NB4 (cell line): ENCODE data around the gene RDH5.

ENCODE experiments used
- MYC ChIP-seq: IDR thresholded peaks from 2 replicates; pipeline ENCODE4 v1.6.1; 2011; ENCODE audit warnings: low read depth, low read length
- POLR2A ChIP-seq: IDR thresholded peaks from 2 replicates; pipeline ENCODE4 v1.6.1; 2011; ENCODE audit warnings: mild to moderate bottlenecking; ENCODE audit not compliant: insufficient read length; ENCODE audit errors: extremely low read depth
- TF ChIP-seq, protein P1 (sequence below): IDR thresholded peaks from one replicate; pipeline ENCODE4 v1.5.1; 2012; ENCODE audit warnings: low read depth, low read length

DNA sequence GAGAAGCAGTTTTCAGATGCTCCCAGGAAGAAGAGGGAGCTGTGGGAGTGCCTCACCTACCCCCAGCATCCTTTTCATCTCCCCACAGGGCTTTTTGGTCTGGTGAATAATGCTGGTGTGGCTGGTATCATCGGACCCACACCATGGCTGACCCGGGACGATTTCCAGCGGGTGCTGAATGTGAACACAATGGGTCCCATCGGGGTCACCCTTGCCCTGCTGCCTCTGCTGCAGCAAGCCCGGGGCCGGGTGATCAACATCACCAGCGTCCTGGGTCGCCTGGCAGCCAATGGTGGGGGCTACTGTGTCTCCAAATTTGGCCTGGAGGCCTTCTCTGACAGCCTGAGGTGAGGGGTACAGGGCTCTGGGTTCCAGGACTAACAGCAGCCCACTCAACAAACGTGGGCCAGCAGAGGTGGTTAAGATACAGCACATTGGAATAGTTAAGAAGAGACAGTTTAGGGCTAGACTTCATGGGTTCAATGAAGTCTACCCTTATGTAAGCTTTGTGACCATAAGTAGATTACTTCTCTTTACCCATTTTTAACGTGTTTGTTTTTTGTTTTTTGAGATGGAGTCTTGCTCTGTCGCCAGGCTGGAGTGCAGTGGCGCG, 1.5 kb downstream of the RDH5 start:
- TF ChIP-seq, protein P1, sequence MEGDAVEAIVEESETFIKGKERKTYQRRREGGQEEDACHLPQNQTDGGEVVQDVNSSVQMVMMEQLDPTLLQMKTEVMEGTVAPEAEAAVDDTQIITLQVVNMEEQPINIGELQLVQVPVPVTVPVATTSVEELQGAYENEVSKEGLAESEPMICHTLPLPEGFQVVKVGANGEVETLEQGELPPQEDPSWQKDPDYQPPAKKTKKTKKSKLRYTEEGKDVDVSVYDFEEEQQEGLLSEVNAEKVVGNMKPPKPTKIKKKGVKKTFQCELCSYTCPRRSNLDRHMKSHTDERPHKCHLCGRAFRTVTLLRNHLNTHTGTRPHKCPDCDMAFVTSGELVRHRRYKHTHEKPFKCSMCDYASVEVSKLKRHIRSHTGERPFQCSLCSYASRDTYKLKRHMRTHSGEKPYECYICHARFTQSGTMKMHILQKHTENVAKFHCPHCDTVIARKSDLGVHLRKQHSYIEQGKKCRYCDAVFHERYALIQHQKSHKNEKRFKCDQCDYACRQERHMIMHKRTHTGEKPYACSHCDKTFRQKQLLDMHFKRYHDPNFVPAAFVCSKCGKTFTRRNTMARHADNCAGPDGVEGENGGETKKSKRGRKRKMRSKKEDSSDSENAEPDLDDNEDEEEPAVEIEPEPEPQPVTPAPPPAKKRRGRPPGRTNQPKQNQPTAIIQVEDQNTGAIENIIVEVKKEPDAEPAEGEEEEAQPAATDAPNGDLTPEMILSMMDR: no peak
- TF ChIP-seq POLR2A: no peak
- TF ChIP-seq MYC: no peak
